IMR-90 (cell line): ENCODE results near the gene GOLGA8S. TPM values are rescaled to one million over a fixed set of nuclear protein-coding genes. Genes with fewer than 3 reads are reported as not detected.

Experiments
- ATAC-seq: fragments of 200-7000 bp; cut with Tn5 transposase; 2 replicates; pipeline ENCODE4 v1.9.1; 2020; ENCODE audit warnings: low read depth, mild to moderate bottlenecking, moderate library complexity
- BruUV-seq: library from RNA; stranded (reverse); fragments of 400-500 nt; replicated peaks from 2 replicates; lab custom pipeline; 2021; lab: Mats Ljungman, UMichigan
- CTCF ChIA-PET: fragments of 300-600 bp; formaldehyde crosslinking; extraction: SDS; loops from one replicate; lab custom pipeline; 2021; ENCODE audit warnings: antibody characterized with exemption; lab: Yijun Ruan, JAX
- POLR2A ChIA-PET: fragments of 300-600 bp; sonication (Branson Sonifier 250); formaldehyde crosslinking; loops from one replicate; lab custom pipeline; 2022; ENCODE audit warnings: antibody characterized with exemption; ENCODE audit not compliant: unreplicated experiment; lab: Charles Lee
- DNase-seq: peaks from one replicate; pipeline ENCODE4 v3.0.0; 2013
- H2AFZ ChIP-seq: replicated peaks from 2 replicates; pipeline ENCODE3; 2013; ENCODE audit warnings: low read length, mild to moderate bottlenecking; ENCODE audit not compliant: poor library complexity
- H2AK5ac ChIP-seq: 2 replicates; pipeline ENCODE4 v1.6.1; 2013; ENCODE audit warnings: low read depth, low read length, inconsistent platforms
- H2AK9ac ChIP-seq: replicated peaks from 2 replicates; pipeline ENCODE3; 2013; ENCODE audit warnings: mild to moderate bottlenecking, low read depth, low read length, moderate library complexity; ENCODE audit not compliant: poor library complexity
- H2BK120ac ChIP-seq: 2 replicates; pipeline ENCODE4 v1.6.1; 2013; ENCODE audit warnings: low read depth, low read length, inconsistent platforms
- H2BK15ac ChIP-seq: 3 replicates; pipeline ENCODE4 v1.6.1; 2013; ENCODE audit warnings: low read depth, low read length, inconsistent platforms
- H2BK20ac ChIP-seq: 2 replicates; pipeline ENCODE4 v1.6.1; 2013; ENCODE audit warnings: low read depth, mild to moderate bottlenecking, inconsistent platforms, low read length, moderate library complexity
- H2BK5ac ChIP-seq: 2 replicates; pipeline ENCODE4 v1.6.1; 2013; ENCODE audit warnings: mild to moderate bottlenecking, low read depth, low read length, inconsistent platforms; ENCODE audit not compliant: poor library complexity, severe bottlenecking
- H3K14ac ChIP-seq: replicated peaks from 2 replicates; pipeline ENCODE4 v1.6.1; 2013; ENCODE audit warnings: low read depth, low read length, inconsistent platforms
- H3K18ac ChIP-seq: 2 replicates; pipeline ENCODE4 v1.6.1; 2013; ENCODE audit warnings: low read depth, low read length, control low read depth
- H3K23ac ChIP-seq: 2 replicates; pipeline ENCODE4 v1.6.1; 2013; ENCODE audit warnings: low read depth, low read length, inconsistent platforms
- H3K27ac ChIP-seq: 2 replicates; pipeline ENCODE4 v1.5.1; 2013; ENCODE audit warnings: mild to moderate bottlenecking, control low read depth, low read length; ENCODE audit not compliant: insufficient read depth
- H3K27me3 ChIP-seq: 2 replicates; pipeline ENCODE4 v1.6.1; 2013; ENCODE audit warnings: low read length; ENCODE audit not compliant: control insufficient read depth, insufficient read depth
- H3K36me3 ChIP-seq: 2 replicates; pipeline ENCODE4 v1.6.1; 2013; ENCODE audit warnings: low read length, mixed read lengths; ENCODE audit not compliant: control insufficient read depth, insufficient read depth
- H3K4ac ChIP-seq: 2 replicates; pipeline ENCODE4 v1.6.1; 2013; ENCODE audit warnings: low read depth, low read length, inconsistent platforms
- H3K4me1 ChIP-seq: 2 replicates; pipeline ENCODE4 v1.6.1; 2013; ENCODE audit warnings: low read length, mixed read lengths; ENCODE audit not compliant: control insufficient read depth, insufficient read depth
- H3K4me2 ChIP-seq: 2 replicates; pipeline ENCODE4 v1.6.1; 2013; ENCODE audit warnings: low read depth, mild to moderate bottlenecking, control low read depth, low read length, moderate library complexity
- H3K4me3 ChIP-seq: 2 replicates; pipeline ENCODE4 v1.5.1; 2013; ENCODE audit warnings: low read depth, mild to moderate bottlenecking, control low read depth, low read length, moderate library complexity; ENCODE audit not compliant: insufficient read depth
- H3K56ac ChIP-seq: 2 replicates; pipeline ENCODE4 v1.6.1; 2013; ENCODE audit warnings: low read length, inconsistent platforms; ENCODE audit not compliant: insufficient read depth; ENCODE audit errors: extremely low read depth
- H3K79me1 ChIP-seq, 2 experiments: 2 replicates each; pipeline ENCODE4 v1.6.1; 2013; ENCODE audit warnings: low read length in 2 of 2, inconsistent platforms in 1 of 2, low read depth in 1 of 2
- H3K9ac ChIP-seq: 2 replicates; pipeline ENCODE4 v1.6.1; 2013; ENCODE audit warnings: low read depth, low read length, control low read depth
- H3K9me1 ChIP-seq: 2 replicates; pipeline ENCODE4 v1.6.1; 2013; ENCODE audit warnings: low read length, inconsistent platforms; ENCODE audit not compliant: insufficient read depth
- H3K9me3 ChIP-seq: 2 replicates; pipeline ENCODE4 v1.6.1; 2013; ENCODE audit warnings: low read length; ENCODE audit not compliant: control insufficient read depth, insufficient read depth
- H4K20me1 ChIP-seq: 2 replicates; pipeline ENCODE4 v1.6.1; 2013; ENCODE audit warnings: low read length, inconsistent platforms; ENCODE audit not compliant: insufficient read depth
- H4K5ac ChIP-seq: 2 replicates; pipeline ENCODE4 v1.6.1; 2013; ENCODE audit warnings: mild to moderate bottlenecking, low read depth, low read length, control low read depth
- H4K8ac ChIP-seq, 2 experiments: 2 replicates each; pipeline ENCODE4 v1.6.1; 2013; ENCODE audit warnings: low read depth in 2 of 2, low read length in 2 of 2, control low read depth in 1 of 2, inconsistent platforms in 1 of 2
- H4K91ac ChIP-seq: 2 replicates; pipeline ENCODE4 v1.6.1; 2013; ENCODE audit warnings: low read depth, low read length, inconsistent platforms; ENCODE audit not compliant: insufficient read depth
- CHD1 ChIP-seq: IDR thresholded peaks from 2 replicates; pipeline ENCODE4 v1.6.1; 2012; ENCODE audit warnings: low read depth, low read length, improper control_type of control experiment
- MAZ ChIP-seq: IDR thresholded peaks from 2 replicates; pipeline ENCODE4 v1.6.1; 2012; ENCODE audit warnings: low read depth, mild to moderate bottlenecking, low read length, improper control_type of control experiment, moderate library complexity, borderline replicate concordance
- MXI1 ChIP-seq: IDR thresholded peaks from 2 replicates; pipeline ENCODE4 v1.6.1; 2012; ENCODE audit warnings: low read depth, mild to moderate bottlenecking, low read length, moderate library complexity, borderline replicate concordance
- RAD21 ChIP-seq: IDR thresholded peaks from 2 replicates; pipeline ENCODE4 v1.6.1; 2012; ENCODE audit warnings: low read length, improper control_type of control experiment
- WGBS, 2 experiments: methylation state at CpG; one replicate each; pipeline versions ENCODE4 v1.1.5 to v1.1.7; 2013; ENCODE audit warnings: missing lambda C conversion rate in 2 of 2; ENCODE audit not compliant: insufficient read length in 1 of 2; ENCODE audit errors: extremely low coverage in 2 of 2; 5-methylcytosine and 5-hydroxymethylcytosine counted together
- dilution Hi-C: fragments of 300-500 bp; cut with HindIII; formaldehyde crosslinking; loops from one replicate; pipeline ENCODE4 v1.14.3; 2018; ENCODE audit warnings: low sequenced_read_pairs; ENCODE audit not compliant: unreplicated experiment
- in situ Hi-C: fragments of 300-500 bp; cut with MboI; formaldehyde crosslinking; loops from 3 replicates; pipeline ENCODE4 v1.14.3; 2019; ENCODE audit warnings: low sequenced_read_pairs, inconsistent platforms, mixed read lengths
- intact Hi-C: fragments of 100-400 bp; cut with micrococcal nuclease; formaldehyde crosslinking; loops from 2 replicates; pipeline ENCODE4 v1.10.0; 2022
- polyA plus RNA-seq, 3 experiments: library from polyadenylated mRNA; depleted of rRNA; stranded (reverse); fragments of >200 nt; gene quantifications; 2 replicates each; pipeline ENCODE4 v1.2.3, GENCODE V29; 2012; ENCODE audit warnings: low replicate concordance in 1 of 3
- total RNA-seq: library from RNA; depleted of rRNA; stranded (reverse); fragments of >200 nt; gene quantifications from 2 replicates; pipeline ENCODE4 v1.2.3, GENCODE V29; 2012

GOLGA8S gene
- total and polyA plus RNA-seq, 2 of the 4 experiments (the other 2 are of a cell fraction) = under 0.01 to 0.03 TPM

DNA sequence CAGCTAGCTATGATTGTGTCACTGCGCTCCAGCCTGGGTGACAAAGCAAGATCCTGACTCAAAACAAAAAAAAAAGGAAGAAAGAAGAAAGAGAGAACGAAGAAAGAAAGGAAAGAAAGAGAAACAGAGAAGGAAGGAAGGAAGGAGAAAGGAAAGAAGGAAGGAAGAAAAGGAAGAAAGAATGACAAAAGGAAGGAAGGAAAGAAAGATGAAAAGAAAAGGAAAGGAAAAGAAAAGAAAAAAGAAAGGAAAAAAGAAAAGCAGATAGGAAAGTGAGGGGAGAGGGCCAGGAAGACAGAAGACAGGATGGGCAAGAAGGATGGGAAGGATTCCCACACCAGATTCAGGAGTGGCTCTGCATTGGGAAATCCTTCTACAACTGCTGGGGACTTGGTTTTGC, 47.6 kb downstream of the GOLGA8S start:
- POLR2A ChIA-PET = no interaction called here
- dilution Hi-C loops = no loop called here
- no peak for TF ChIP-seq RAD21
- no peak for TF ChIP-seq MXI1
- no peak for TF ChIP-seq MAZ
- no peak for TF ChIP-seq CHD1
- Histone ChIP-seq H2AK5ac (no peak overlapping the region), H3K27ac (no peak overlapping the region), H2AFZ (no peak overlapping the region), H2BK120ac (no peak overlapping the region), H2BK5ac (no peak overlapping the region), H4K20me1 (no peaks in the 10 kb centered on the region), H2AK9ac (no peak overlapping the region), H3K14ac (no peak overlapping the region), H3K4me1 (no peaks in the 10 kb centered on the region), H4K8ac (no peak overlapping the region), H3K9me3 (peaks cover 14% of the 10 kb centered on the region), H3K23ac (no peak overlapping the region), H4K5ac (no peak overlapping the region), H4K91ac (no peak overlapping the region), H2BK20ac (no peak overlapping the region), H3K9me1 (no peaks in the 10 kb centered on the region), H2BK15ac (no peak overlapping the region), H3K56ac (no peak overlapping the region), H3K79me1 (no peaks in the 10 kb centered on the region), H3K4ac (no peak overlapping the region), H3K27me3 (no peaks in the 10 kb centered on the region), H3K9ac (no peak overlapping the region), H3K36me3 (no peaks in the 10 kb centered on the region), H3K4me2 (no peak overlapping the region), H3K18ac (no peak overlapping the region), H3K4me3 (no peak overlapping the region)
- CTCF ChIA-PET = no interaction called here
- no TSS peak for BruUV-seq
- no peak for DNase-seq
- in situ Hi-C loops = no loop called here
- intact Hi-C loops = no loop called here
- WGBS, 2 experiments = no CpG with 5 or more reads among the region's 2 CpGs
- ATAC-seq = no peak
